ENCODE results near the gene RRM1.

RRM1 gene

DNA sequence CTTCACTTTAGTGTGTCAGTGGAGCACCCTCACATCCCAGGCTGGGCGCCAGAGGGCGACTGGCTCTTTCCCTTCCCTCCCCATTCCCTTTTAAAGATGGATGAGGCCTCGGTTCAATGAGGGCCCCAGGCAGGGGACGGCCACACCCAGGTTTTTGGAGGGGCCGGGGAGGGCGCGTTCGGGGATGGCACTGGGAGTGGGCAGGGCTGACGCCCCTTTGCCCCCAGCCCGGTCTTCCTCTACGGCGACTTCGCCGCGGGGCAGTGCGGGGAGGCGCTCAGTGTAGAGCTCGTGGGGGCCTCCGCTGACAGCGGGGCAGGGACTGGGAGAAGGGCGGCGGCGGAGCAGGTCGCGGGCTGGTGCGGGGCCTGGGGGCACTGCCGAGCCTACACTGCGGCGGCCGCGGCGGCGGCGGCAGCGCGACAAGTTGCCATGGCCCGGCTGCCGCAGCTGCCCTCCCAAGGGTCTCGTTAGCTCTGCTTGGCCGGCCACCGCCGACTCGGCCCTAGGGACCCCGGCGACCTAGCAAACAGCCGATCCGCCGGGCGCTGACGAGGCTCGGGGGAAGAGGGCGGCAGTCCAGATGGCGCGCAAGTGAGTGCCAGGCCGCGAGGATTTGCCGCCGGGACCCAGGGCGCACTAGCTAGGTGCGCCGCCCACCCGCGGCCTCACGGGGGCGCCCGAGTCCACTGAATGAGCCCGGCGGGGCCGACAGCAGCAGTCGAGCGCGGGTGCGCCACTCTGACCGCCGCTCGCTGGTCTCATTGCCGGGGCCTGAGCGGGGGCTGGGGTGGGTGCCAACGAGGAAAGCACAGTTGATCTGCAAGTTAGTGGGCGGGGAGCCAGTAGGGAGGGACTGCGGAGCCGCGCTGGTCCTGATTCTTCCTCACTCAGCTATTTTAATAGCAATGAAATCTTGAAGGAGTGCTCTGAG is 92.7 kb downstream of the RRM1 start:
- peak; percentile 91 for DNase-seq

All from hematopoietic multipotent progenitor cell treated with erythropoietin and hydrocortisone succinate and interleukin-3 and kit ligand, for 4 days (in vitro differentiated cells).